K562 (cell line): ENCODE data around the gene PRDM11. TPM values are rescaled to one million over a fixed set of nuclear protein-coding genes. Genes with fewer than 3 reads are reported as not detected.

ENCODE experiments used
- ATAC-seq: fragments of 200-7000 bp; cut with Tn5 transposase; 3 replicates; pipeline ENCODE4 v1.9.1; 2020; ENCODE audit warnings: moderate library complexity
- BruUV-seq: library from RNA; stranded (reverse); fragments of 400-500 nt; replicated peaks from 2 replicates; lab custom pipeline; 2021; lab: Mats Ljungman, UMichigan
- CTCF ChIA-PET: fragments of 300-600 bp; formaldehyde crosslinking; extraction: SDS; loops from one replicate; lab custom pipeline; 2021; ENCODE audit warnings: low intra/inter-chr PET ratio; lab: Yijun Ruan, JAX
- POLR2A ChIA-PET: fragments of 300-600, 350-650 bp; sonication (Branson Sonifier 250); formaldehyde crosslinking; extraction: SDS; loops from one replicate; lab custom pipeline; 2021; ENCODE audit warnings: antibody characterized with exemption, inconsistent platforms; lab: Yijun Ruan, JAX
- DNase-seq, 4 experiments: peaks; one replicate each; pipeline versions ENCODE4 v3.0.0 to v3.0.0-alpha.2; 2011 to 2018; ENCODE audit warnings: low spot score in 3 of 4, mixed read lengths in 3 of 4; ENCODE audit errors: extremely low read depth in 1 of 4
- FAIRE-seq: peaks from 2 replicates; lab custom pipeline; 2011; peaks lifted over from hg19 to GRCh38; lab: Jason Lieb, UNC
- H2AFZ ChIP-seq: 2 replicates; pipeline ENCODE4 v1.6.0; 2011; ENCODE audit warnings: low read depth, low read length, control low read depth, inconsistent platforms
- H3K27ac ChIP-seq: fragments of 200-600 bp; 3 replicates; pipeline ENCODE4 v1.8.0; 2011; ENCODE audit warnings: low read depth, mild to moderate bottlenecking, control low read depth, inconsistent platforms, low read length, moderate library complexity, mixed read lengths; ENCODE audit errors: extremely low read depth
- H3K27me3 ChIP-seq, 2 experiments: fragments of 300-600 bp in 1 of 2; 2 replicates in 1 of 2; 3 replicates in 1 of 2; pipeline versions ENCODE4 v1.6.0 to v1.8.0; 2011; ENCODE audit warnings: inconsistent platforms in 2 of 2, low read length in 2 of 2, mild to moderate bottlenecking in 1 of 2, mixed read lengths in 1 of 2, moderate library complexity in 1 of 2; ENCODE audit not compliant: control insufficient read depth in 2 of 2, insufficient read depth in 2 of 2
- H3K36me3 ChIP-seq: fragments of 300-600 bp; 3 replicates; pipeline ENCODE4 v1.8.0; 2011; ENCODE audit warnings: mild to moderate bottlenecking, low read length, inconsistent platforms; ENCODE audit not compliant: control insufficient read depth, insufficient read depth
- H3K4me1 ChIP-seq, 2 experiments: fragments of 200-600 bp in 1 of 2; replicated peaks in 1 of 2; 2 replicates in 1 of 2; 3 replicates in 1 of 2; pipeline versions ENCODE4 v1.5.1 to v1.8.0; 2011; ENCODE audit warnings: inconsistent platforms in 2 of 2, low read length in 2 of 2, mild to moderate bottlenecking in 1 of 2, mixed read lengths in 1 of 2, moderate library complexity in 1 of 2; ENCODE audit not compliant: control insufficient read depth in 2 of 2, insufficient read depth in 2 of 2
- H3K4me2 ChIP-seq: 2 replicates; pipeline ENCODE4 v1.6.1; 2011; ENCODE audit warnings: low read length, control low read depth, inconsistent platforms, mixed read lengths; ENCODE audit not compliant: insufficient read depth
- H3K4me3 ChIP-seq: fragments of 200-600 bp; sonication (generic), shearing (Covaris generic); 2 replicates; pipeline ENCODE4 v1.5.1; 2016; ENCODE audit warnings: control low read depth, inconsistent platforms
- H3K79me2 ChIP-seq: fragments of 200-600 bp; 3 replicates; pipeline ENCODE4 v1.8.0; 2011; ENCODE audit warnings: low read length, inconsistent platforms; ENCODE audit not compliant: control insufficient read depth, insufficient read depth
- H3K9ac ChIP-seq, 2 experiments: 2 replicates each; pipeline versions ENCODE4 v1.6.0 to v1.6.1; 2011; ENCODE audit warnings: low read depth in 2 of 2, low read length in 2 of 2, control low read depth in 1 of 2, inconsistent platforms in 1 of 2, mild to moderate bottlenecking in 1 of 2, mixed read lengths in 1 of 2; ENCODE audit not compliant: insufficient read depth in 1 of 2
- H3K9me1 ChIP-seq: one replicate; pipeline ENCODE4 v1.6.0; 2011; ENCODE audit warnings: inconsistent platforms, mild to moderate bottlenecking, low read length, moderate library complexity; ENCODE audit not compliant: control insufficient read depth, insufficient read depth
- H3K9me3 ChIP-seq: replicated peaks from 2 replicates; pipeline ENCODE4 v1.5.1; 2011; ENCODE audit warnings: low read depth, low read length, inconsistent platforms; ENCODE audit not compliant: control insufficient read depth, insufficient read depth
- H4K20me1 ChIP-seq: replicated peaks from 2 replicates; pipeline ENCODE4 v1.6.1; 2011; ENCODE audit warnings: low read length, inconsistent platforms, mixed read lengths; ENCODE audit not compliant: control insufficient read depth, insufficient read depth
- GABPA ChIP-seq: fragments of 200-800 bp; sonication (Bioruptor generic); conservative IDR thresholded peaks from 2 replicates; pipeline ENCODE4 v1.6.1; 2016; ENCODE audit warnings: low read depth, missing genetic modification characterization, missing compliant biosample characterization
- NKRF ChIP-seq: fragments of 450-650 bp; IDR thresholded peaks from 2 replicates; pipeline ENCODE4 v1.6.1; 2016; ENCODE audit warnings: borderline replicate concordance
- TBL1XR1 ChIP-seq, 2 experiments: IDR thresholded peaks; 2 replicates each; pipeline ENCODE4 v1.6.1; 2012; ENCODE audit warnings: improper control_type of control experiment in 2 of 2, low read length in 2 of 2, mild to moderate bottlenecking in 1 of 2
- XRCC5 ChIP-seq: fragments of 200-400 bp; formaldehyde crosslinking; IDR thresholded peaks from 2 replicates; pipeline ENCODE4 v1.6.1; 2017; ENCODE audit warnings: low read depth, mild to moderate bottlenecking, low read length
- ZFP91 ChIP-seq: sonication (generic); formaldehyde crosslinking; IDR thresholded peaks from 2 replicates; pipeline ENCODE4 v1.8.0; 2022; ENCODE audit warnings: mild to moderate bottlenecking, missing genetic modification reagents
- ZHX1 ChIP-seq: fragments of 150-350 bp; conservative IDR thresholded peaks from 2 replicates; pipeline ENCODE4 v1.6.1; 2014; ENCODE audit warnings: low read length
- ZNF121 ChIP-seq: sonication (generic); formaldehyde crosslinking; conservative IDR thresholded peaks from 2 replicates; pipeline ENCODE4 v1.8.0; 2022; ENCODE audit warnings: missing genetic modification reagents
- WGBS: fragments of 100-300 bp; shearing (Covaris generic); methylation state at CpG from one replicate; pipeline ENCODE4 v1.1.6; 2016; ENCODE audit warnings: low coverage, mixed read lengths; ENCODE audit not compliant: insufficient coverage; ENCODE audit errors: missing lambda C conversion rate; 5-methylcytosine and 5-hydroxymethylcytosine counted together
- in situ Hi-C: fragments of 300-500 bp; cut with MboI; formaldehyde crosslinking; loops from 4 replicates; pipeline ENCODE4 v1.15.0; 2018; ENCODE audit warnings: inconsistent platforms, mixed read lengths
- intact Hi-C: fragments of 100-400 bp; cut with micrococcal nuclease; formaldehyde crosslinking; loops from 2 replicates; pipeline ENCODE4 v1.14.2; 2022
- polyA plus RNA-seq, 8 experiments: library from polyadenylated mRNA; depleted of rRNA in 4 of 8; stranded (reverse) in 5 of 8; unstranded in 3 of 8; fragments of >200 nt; fragmentation: Nextera tagmentation in 2 of 8; fragmentation: Illumina TruSeq in 1 of 8; extraction: Ambion mirVana in 2 of 8; extraction: Trizol in 1 of 8; gene quantifications; 2 replicates each; pipeline versions ENCODE4 v1.2.1 to v1.2.3, GENCODE V29; 2011 to 2014; ENCODE audit warnings: inconsistent platforms in 1 of 8, missing spikeins in 1 of 8
- total RNA-seq, 7 experiments: library from RNA; depleted of rRNA in 6 of 7; stranded (reverse); fragments of >200 nt in 6 of 7; fragmentation: Illumina TruSeq in 2 of 7; extraction: Trizol in 2 of 7; gene quantifications; 2 replicates each; pipeline versions ENCODE4 v1.2.1 to v1.2.3, GENCODE V29; 2011 to 2021; ENCODE audit warnings: low replicate concordance in 1 of 7
- TF ChIP-seq, protein P1 (sequence below), 2 experiments: fragments of 450-650 bp; IDR thresholded peaks; 2 replicates each; pipeline ENCODE4 v1.6.1; 2016

Gene PRDM11
- total and polyA plus RNA-seq, 9 of the 15 experiments (the other 6 are each of a cell fraction or from before 2014, with no cell fraction given): 0.01 to 1.1 (median 0.29) TPM

GRCh38 chr11:45107029-45107428 is 39.4 kb upstream of the PRDM11 start (continued):
- TF ChIP-seq, protein P1, sequence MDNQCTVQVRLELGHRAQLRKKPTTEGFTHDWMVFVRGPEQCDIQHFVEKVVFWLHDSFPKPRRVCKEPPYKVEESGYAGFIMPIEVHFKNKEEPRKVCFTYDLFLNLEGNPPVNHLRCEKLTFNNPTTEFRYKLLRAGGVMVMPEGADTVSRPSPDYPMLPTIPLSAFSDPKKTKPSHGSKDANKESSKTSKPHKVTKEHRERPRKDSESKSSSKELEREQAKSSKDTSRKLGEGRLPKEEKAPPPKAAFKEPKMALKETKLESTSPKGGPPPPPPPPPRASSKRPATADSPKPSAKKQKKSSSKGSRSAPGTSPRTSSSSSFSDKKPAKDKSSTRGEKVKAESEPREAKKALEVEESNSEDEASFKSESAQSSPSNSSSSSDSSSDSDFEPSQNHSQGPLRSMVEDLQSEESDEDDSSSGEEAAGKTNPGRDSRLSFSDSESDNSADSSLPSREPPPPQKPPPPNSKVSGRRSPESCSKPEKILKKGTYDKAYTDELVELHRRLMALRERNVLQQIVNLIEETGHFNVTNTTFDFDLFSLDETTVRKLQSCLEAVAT (IDR thresholded peaks at IDR 0.05): no peak

DNA sequence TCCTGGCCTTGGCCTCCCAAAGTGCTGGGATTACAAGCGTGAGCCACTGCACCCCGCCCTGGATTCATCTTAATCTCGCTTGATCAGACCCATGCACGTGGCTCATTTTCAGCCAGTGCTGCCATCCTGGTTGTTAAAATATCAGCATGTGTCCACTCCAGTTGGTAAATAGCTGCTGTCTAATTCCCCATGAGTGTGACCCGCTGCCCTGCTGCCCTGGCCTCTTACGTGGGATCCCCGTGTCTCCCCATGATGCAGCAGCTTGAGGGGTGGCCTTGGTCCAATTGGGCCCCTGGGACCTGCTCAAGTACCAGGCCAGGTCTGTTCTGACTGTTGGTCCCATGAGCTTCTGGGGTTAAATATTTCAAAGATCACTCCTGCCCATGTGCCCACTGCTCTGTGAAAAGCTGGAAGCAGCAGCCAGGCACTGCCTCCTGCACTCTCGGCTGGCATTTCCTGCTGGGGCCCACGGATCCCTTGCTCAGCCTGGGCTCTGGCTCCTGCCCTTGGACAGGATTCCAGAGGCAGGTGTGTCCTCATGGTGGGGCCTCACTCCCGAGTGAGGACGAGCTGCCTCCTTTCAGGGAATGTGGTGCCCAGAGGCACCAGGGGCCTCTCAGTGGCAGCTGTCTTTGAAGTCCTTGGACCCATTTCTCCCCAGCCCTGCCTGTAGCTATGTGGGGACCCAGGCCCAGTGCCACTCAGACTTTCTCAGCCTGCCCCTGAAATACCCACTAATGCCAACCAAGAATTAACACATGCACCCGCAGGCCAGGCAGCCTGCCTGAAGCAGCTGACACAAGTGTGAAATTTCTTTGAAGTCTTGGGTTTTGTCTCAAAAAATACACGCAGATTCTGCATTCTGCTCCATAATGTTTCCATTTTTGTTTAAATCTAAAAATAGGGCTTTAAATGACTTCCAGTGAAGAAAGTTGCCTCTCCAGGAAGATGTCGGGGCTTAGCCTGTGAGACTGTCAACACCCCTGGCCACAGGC is 38.1 kb upstream of the PRDM11 start:
- Histone ChIP-seq H4K20me1 (peaks cover 24% of the 10 kb centered on the region; the same call in 1 of the 2 replicates), H3K4me2 (no peak overlapping the region), H3K9me1 (no peaks in the 10 kb centered on the region), H3K4me3 (no peak overlapping the region), H3K36me3 (no peaks in the 10 kb centered on the region), H3K27ac (no peak overlapping the region), H3K9ac (no peak overlapping the region; a peak in 1 of 4 replicates), H3K9me3 (no peaks in the 10 kb centered on the region), H3K27me3 (peaks cover 0 to 6% of the 10 kb centered on the region in 2 experiments; a peak in 1 of 5 replicates), H3K4me1 (no peaks in the 10 kb centered on the region; a peak in 1 of 5 replicates), H3K79me2 (no peaks in the 10 kb centered on the region), H2AFZ (no peak overlapping the region)
- ChIA-PET POLR2A (interaction anchor here (0.6 kb wide), 1 partner anchor 39 kb away, joined by 3 read pairs; no protein-coding TSS in a partner anchor), CTCF (no interaction called here)
- intact Hi-C loops: no loop called here
- ATAC-seq (no peak), DNase-seq (no peak), FAIRE-seq (no peak)
- BruUV-seq: no TSS peak
- in situ Hi-C loops: loop anchor here (5.0 to 25.0 kb wide), 3 partner anchors 179 to 219 kb away; partner anchors contain the start of gene SYT13
- 3% methylated on average over 14 of the region's 14 CpGs for WGBS
- TF ChIP-seq XRCC5: no peak
- TF ChIP-seq ZFP91 (CRISPR knock-in tag): no peak
- TF ChIP-seq NKRF: no peak
- no peak for TF ChIP-seq ZNF121 (CRISPR knock-in tag)
- TF ChIP-seq GABPA (tag): no peak
- no peak for TF ChIP-seq TBL1XR1 (IDR thresholded peaks at IDR 0.05; ENCODE audit: low read length in 2 of 2)
- TF ChIP-seq ZHX1: no peak
